GM18868 (cell line): ENCODE measurements around the gene BCL2L1.
"Not testable (repeated sequence)": the region's sequence is repeated elsewhere in the genome, so short reads cannot be mapped to it uniquely, and the experiment has no call there.

Source experiments
- ATAC-seq: cut with Tn5 transposase; IDR thresholded peaks from one replicate; pipeline ENCODE4 v1.9.1; 2021; ENCODE audit warnings: mild to moderate bottlenecking, moderate library complexity; ENCODE audit not compliant: unreplicated experiment

BCL2L1 gene

GRCh38 chr20:31722257-31723068, at the start of gene BCL2L1:
BCL2L1 (minus strand) TSS chr20:31722868; CDS start chr20:31722218, 650 bp downstream.
- ATAC-seq = peak; percentile 23

DNA sequence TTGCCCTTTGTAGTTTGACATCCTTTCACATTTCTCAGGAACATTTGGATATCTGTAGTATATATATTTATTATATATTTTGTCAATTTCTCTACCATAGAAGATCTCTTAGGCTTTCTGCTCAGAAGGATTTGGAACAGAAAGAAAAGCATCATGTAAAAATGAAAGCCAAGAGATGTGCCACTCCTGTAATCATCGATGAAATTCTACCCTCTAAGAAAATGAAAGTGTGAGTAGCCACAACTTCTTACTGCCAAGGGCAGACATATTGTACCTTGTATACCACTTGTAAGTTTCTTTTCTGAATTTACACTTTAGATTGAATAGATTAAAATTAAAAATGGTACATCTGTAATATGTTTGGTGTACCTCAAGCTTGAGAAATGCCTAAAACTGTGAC, 47.6 kb upstream of the BCL2L1 start:
- no peak for ATAC-seq

GRCh38 chr20:31769681-31770080, 47.0 kb upstream of the BCL2L1 start:
- no peak for ATAC-seq

DNA sequence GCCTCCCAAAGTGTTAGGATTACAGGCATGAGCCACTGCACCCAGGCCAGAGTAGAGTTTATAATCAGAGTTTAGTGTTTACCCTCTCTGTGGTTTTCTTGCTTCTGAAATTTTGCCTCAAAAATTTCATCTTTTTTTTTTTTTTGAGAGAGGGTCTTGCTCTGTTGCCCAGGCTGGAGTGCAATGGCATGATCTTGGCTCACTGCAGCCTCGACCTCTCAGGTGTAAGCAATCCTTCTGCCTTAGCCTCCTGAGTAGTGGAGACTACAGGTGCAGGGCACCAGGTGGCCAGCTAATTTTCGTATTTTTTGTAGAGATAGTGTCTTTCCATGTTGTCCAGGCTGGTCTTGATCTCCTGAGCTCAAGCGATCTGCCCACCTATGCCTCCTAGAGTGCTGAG, 45.1 kb upstream of the BCL2L1 start:
- no peak for ATAC-seq

DNA sequence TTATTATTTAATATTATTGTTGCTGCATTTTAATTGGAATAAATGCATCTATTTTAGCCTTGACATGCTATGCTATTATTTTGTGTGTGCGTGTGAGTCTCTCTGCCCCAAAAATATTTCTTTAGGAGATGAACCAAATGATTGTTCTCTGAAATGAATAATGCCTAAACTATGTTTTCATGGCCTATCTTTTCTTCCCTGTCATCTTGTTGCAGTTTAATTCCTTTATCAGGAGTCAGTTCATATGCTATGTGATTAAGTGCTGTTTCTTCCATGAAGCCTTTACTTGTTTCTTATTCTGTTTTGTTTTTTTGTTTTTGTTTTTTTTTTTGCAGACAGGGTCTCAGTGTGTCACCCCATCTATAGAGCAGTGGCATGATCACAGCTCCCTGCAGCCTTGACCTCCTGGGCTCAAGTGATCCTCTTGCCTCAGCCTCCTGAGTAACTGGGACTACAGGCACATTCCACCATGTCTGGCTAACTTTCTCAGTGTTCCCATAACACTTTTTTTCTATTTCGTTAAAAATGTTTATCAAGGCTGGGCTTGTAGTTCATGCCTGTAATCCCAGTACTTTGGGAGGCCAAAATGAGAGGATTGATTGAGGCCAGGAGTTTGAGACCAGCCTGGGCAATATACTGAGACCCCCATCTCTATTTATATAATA, 42.1 kb upstream of the BCL2L1 start:
- ATAC-seq = no peak

- ATAC-seq = no peak
These were observed 38.0 kb upstream of the BCL2L1 start for GRCh38 chr20:31760519-31761240.

GRCh38 chr20:31759836-31760518, 37.3 kb upstream of the BCL2L1 start:
- no peak for ATAC-seq

DNA sequence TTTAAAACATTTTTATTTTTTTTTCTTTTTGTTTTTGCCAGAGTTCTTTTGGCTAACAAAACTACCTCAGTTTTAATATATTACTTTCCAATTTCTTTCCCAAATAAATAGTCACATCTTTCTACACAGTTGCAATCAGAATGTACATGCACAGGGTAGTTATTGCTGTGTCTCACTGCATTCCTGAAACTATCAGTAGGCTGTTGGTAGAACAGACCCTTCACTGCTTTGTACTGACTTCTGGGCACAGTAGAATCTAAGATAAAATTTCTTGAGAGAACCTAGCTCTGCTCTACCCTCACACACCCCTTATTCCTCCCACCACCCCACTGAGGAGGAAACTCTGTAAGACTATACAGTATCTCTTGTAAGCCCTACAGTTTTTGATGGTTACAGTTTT, 36.3 kb upstream of the BCL2L1 start:
- no peak for ATAC-seq

GRCh38 chr20:31758521-31758920, 35.9 kb upstream of the BCL2L1 start:
- no peak for ATAC-seq

- ATAC-seq = no peak
These were observed 34.6 kb upstream of the BCL2L1 start for GRCh38 chr20:31757254-31757653.

DNA sequence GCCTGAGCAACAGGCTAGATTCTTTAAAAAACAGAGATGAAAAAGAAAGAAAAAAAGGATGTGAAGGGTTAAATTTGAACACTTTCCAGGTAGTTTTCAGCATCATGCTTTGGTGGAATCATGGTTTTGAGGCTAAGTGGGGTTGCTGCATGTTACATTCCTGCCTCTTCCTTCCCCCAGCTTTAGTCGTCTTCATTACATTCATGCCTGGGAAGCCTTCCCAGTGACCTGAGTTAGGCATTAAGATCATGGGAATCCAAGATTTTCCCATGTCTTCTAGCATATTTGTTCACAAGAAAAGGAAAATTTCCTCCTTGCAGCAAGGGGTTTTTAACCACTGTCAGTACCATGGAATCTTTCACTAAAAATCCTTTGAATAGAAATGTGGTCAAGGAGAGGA, 28.5 kb upstream of the BCL2L1 start:
- ATAC-seq = no peak

DNA sequence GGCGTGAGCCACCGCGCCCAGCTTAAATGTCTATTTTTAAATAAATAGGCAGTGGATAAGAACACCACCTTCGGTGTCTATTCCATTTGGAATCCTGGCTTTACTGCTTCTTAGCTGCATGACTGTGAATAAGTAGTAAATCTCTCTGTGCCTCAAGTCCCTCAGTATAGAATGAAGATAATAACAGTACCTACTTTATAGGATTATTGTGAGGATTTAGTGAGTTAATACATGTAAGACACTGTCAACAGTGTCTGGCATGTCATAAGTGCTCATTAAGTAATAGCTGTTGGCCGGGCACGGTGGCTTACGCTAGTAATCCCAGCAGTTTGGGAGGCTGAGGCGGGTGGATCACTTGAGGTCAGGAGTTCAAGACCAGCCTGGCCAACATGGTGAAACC, 26.6 kb upstream of the BCL2L1 start:
- no peak for ATAC-seq

DNA sequence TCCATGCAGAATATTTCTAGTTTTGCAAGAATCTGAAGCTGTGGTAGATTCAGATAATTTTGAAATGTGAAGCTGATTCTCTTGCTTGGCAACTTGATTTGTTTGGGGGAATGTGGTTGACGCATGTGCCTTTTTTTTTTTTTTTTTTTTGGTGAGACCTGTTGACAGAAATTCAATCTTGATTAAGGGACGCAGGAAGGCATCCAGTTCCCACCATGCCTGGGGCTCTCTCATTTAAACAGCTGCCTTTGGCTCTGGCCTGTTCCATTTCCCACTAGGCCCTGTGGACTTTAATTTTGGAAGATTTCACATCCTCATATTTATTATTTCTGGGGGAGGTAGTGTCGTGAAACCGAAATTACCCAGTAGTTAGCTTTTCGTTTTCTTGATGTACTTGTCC, 25.0 kb upstream of the BCL2L1 start:
- ATAC-seq = no peak

GRCh38 chr20:31747028-31747427, 24.4 kb upstream of the BCL2L1 start:
- not testable (repeated sequence) for ATAC-seq

GRCh38 chr20:31746068-31746878, 23.6 kb upstream of the BCL2L1 start:
- no peak for ATAC-seq

DNA sequence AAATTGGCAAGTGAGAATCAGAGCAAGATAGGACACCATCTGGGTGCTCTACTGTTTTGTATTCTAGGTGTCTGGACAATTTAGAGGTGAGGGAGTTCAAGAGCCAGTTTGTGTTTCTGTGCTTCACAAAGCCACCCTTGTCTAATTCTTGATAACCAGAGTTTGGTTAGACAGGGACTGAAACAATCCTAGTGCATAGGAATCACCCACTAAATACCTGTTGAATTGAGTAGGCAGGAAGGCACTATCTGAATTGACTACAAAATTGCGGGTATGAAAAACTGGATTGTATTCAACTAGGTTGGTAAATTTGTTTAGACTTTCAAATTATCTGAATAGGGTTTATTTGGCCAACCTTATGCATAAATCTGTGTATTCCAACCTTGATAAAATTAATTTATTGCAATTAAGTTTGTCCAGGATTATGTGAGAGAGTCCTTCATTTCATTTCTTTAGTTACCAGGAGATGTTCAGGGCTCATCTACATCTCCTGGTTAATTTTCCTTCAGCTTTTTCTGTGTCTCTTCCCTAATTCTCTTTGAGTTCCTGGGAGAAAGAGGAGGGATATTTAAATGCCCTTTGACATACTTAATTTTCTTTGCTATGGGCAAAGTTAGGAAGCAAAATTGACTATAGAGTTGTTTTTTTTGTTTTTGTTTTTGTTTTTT, 18.1 kb upstream of the BCL2L1 start:
- no peak for ATAC-seq

DNA sequence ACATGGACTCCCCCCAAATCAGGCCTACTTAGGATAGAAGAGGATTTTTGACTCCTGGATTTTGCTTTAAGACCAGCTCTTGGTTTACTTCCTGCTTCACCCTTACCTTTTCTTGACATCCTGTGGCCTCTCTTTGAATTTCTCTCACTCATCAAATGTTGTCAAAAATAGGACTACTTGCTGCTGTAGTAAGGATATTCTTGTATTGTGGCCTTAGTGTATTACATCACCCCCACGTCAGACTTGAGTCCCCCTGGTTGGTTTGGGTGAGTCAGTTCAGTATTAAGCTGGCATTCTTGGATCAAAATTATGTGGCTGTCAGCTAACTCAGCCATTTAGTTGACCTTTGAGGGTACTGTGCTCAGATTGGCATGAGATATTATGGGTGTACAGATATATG, 17.5 kb upstream of the BCL2L1 start:
- no peak for ATAC-seq

- no peak for ATAC-seq
These were observed 16.9 kb upstream of the BCL2L1 start for GRCh38 chr20:31739550-31739977.

DNA sequence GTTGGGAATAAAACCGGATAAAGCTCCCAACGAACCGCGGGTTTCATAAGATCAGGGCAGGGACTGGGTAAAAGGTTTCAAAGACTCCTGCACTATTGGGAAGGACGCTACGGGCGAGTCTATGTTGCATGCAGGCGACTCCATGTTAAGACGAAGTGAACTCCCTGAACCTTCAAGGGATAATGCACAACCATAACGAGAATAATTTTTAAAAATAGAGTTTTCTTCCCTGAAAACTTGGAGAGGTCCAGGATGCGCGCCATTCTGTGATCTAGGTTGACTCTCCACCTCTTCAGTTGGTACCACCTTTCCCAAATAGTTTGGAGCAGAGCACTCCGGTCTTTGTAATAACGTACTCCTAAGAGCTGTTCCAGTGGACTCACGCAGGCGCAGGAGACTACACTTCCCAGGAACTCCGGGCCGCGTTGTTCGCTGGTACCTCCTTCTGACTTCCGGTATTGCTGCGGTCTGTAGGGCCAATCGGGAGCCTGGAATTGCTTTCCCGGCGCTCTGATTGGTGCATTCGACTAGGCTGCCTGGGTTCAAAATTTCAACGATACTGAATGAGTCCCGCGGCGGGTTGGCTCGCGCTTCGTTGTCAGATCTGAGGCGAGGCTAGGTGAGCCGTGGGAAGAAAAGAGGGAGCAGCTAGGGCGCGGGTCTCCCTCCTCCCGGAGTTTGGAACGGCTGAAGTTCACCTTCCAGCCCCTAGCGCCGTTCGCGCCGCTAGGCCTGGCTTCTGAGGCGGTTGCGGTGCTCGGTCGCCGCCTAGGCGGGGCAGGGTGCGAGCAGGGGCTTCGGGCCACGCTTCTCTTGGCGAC, 16.3 kb upstream of the BCL2L1 start, which contains the start of gene TPX2:
TSS of gene TPX2 (plus strand) at position 562 of the 821 bp plus-strand sequence. CDS start 18,187 bp downstream, outside the sequence.
- peak; percentile 99 for ATAC-seq
